Measurements from ENCODE around the gene SPEN. TPM values are rescaled to one million over a fixed set of nuclear protein-coding genes. Genes with fewer than 3 reads are reported as not detected.
"Not testable (repeated sequence)": the region's sequence is repeated elsewhere in the genome, so short reads cannot be mapped to it uniquely, and the experiment has no call there.

Gene SPEN
- total RNA-seq, 4 donors from 2014 or later: 40.7 to 97.0 (median 57.3) TPM

- intact Hi-C loops (cut with DNase I): no loop called here
- H3K27ac ChIP-seq: no peak overlapping the region
These were observed 45.1 kb upstream of the SPEN start for GRCh38 chr1:15802234-15802965.

GRCh38 chr1:15803380-15803779 lies 44.1 kb upstream of the SPEN start:
- Histone ChIP-seq H3K4me3 (replicated peaks in 1 of 3) (no peak overlapping the region), H3K9me3 (no peaks in the 10 kb centered on the region), H3K4me1 (peaks cover 25 to 33% of the 10 kb centered on the region in 2 donors), H3K27ac (no peak overlapping the region), H3K27me3 (no peaks in the 10 kb centered on the region), H3K36me3 (no peaks in the 10 kb centered on the region)
- TF ChIP-seq CTCF (IDR thresholded peaks at IDR 0.05): peak in 4 of 6 experiments; percentile 22 to 44 (median 42)
- TF ChIP-seq POLR2A (IDR thresholded peaks at IDR 0.05): no peak
- intact Hi-C loops (cut with DNase I): no loop called here
- WGBS, 2 donors: 46 to 58% methylated on average over 4 of the region's 4 CpGs
- DNase-seq: peak in 1 of 2 donors; percentile 23

More at GRCh38 chr1:15802234-15802965, 45.1 kb upstream of the SPEN start:
- peaks cover 25 to 42% of the 10 kb centered on the region in 2 donors for H3K4me1 ChIP-seq
- no peaks in the 10 kb centered on the region for H3K9me3 ChIP-seq
- no peak overlapping the region for H3K4me3 ChIP-seq (replicated peaks in 1 of 3)
- no peaks in the 10 kb centered on the region for H3K36me3 ChIP-seq
- TF ChIP-seq POLR2A (IDR thresholded peaks at IDR 0.05) (no peak), CTCF (IDR thresholded peaks at IDR 0.05) (no peak)
- H3K27me3 ChIP-seq: no peaks in the 10 kb centered on the region
- 82 to 86% methylated on average over 17 of the region's 17 CpGs for WGBS, 2 donors
- DNase-seq: no peak

- Histone ChIP-seq H3K27me3 (no peaks in the 10 kb centered on the region), H3K27ac (no peak overlapping the region), H3K9me3 (no peaks in the 10 kb centered on the region), H3K4me1 (peaks cover 22 to 27% of the 10 kb centered on the region in 2 donors), H3K36me3 (no peaks in the 10 kb centered on the region), H3K4me3 (replicated peaks in 1 of 3) (no peak overlapping the region)
- TF ChIP-seq CTCF (IDR thresholded peaks at IDR 0.05): no peak
- 79 to 84% methylated on average over 8 of the region's 8 CpGs for WGBS, 2 donors
- intact Hi-C loops (cut with DNase I): no loop called here
- DNase-seq: no peak
These were observed 43.4 kb upstream of the SPEN start for GRCh38 chr1:15804060-15804459.

GRCh38 chr1:15807121-15807520 lies 40.4 kb upstream of the SPEN start:
- Histone ChIP-seq H3K27me3 (no peaks in the 10 kb centered on the region), H3K9me3 (no peaks in the 10 kb centered on the region), H3K27ac (no peak overlapping the region), H3K36me3 (no peaks in the 10 kb centered on the region), H3K4me3 (replicated peaks in 1 of 3) (no peak overlapping the region), H3K4me1 (no peaks in the 10 kb centered on the region)
- DNase-seq: no peak
- intact Hi-C loops (cut with DNase I): no loop called here
- WGBS, 2 donors: 86 to 91% methylated on average over 10 of the region's 10 CpGs
- TF ChIP-seq CTCF (IDR thresholded peaks at IDR 0.05) (no peak), POLR2A (IDR thresholded peaks at IDR 0.05) (no peak)

GRCh38 chr1:15807549-15807948 lies 40.0 kb upstream of the SPEN start, which contains the start of gene UQCRHL:
TSS of gene UQCRHL (minus strand) at chr1:15807649. CDS start at chr1:15807649, 0 bp downstream.
- DNase-seq; H3K4me3 ChIP-seq (replicated peaks in 1 of 3); H3K9me3 ChIP-seq; H3K36me3 ChIP-seq; H3K27ac ChIP-seq; H3K27me3 ChIP-seq; intact Hi-C loops (cut with DNase I); H3K4me1 ChIP-seq: not testable (repeated sequence)
- WGBS, 2 donors: 93 to 97% methylated on average over 11 of the region's 11 CpGs
